K562 (cell line): ENCODE measurements around the gene HIF1A. TPM values are rescaled to one million over a fixed set of nuclear protein-coding genes. Genes with fewer than 3 reads are reported as not detected.

Experiments used
- ATAC-seq: fragments of 200-7000 bp; cut with Tn5 transposase; 3 replicates; pipeline ENCODE4 v1.9.1; 2020; ENCODE audit warnings: moderate library complexity
- BruUV-seq: library from RNA; stranded (reverse); fragments of 400-500 nt; replicated peaks from 2 replicates; lab custom pipeline; 2021; lab: Mats Ljungman, UMichigan
- CTCF ChIA-PET: fragments of 300-600 bp; formaldehyde crosslinking; extraction: SDS; loops from one replicate; lab custom pipeline; 2021; ENCODE audit warnings: low intra/inter-chr PET ratio; lab: Yijun Ruan, JAX
- POLR2A ChIA-PET: fragments of 300-600, 350-650 bp; sonication (Branson Sonifier 250); formaldehyde crosslinking; extraction: SDS; loops from one replicate; lab custom pipeline; 2021; ENCODE audit warnings: antibody characterized with exemption, inconsistent platforms; lab: Yijun Ruan, JAX
- DNase-seq, 4 experiments: peaks; one replicate each; pipeline versions ENCODE4 v3.0.0 to v3.0.0-alpha.2; 2011 to 2018; ENCODE audit warnings: low spot score in 3 of 4, mixed read lengths in 3 of 4; ENCODE audit errors: extremely low read depth in 1 of 4
- FAIRE-seq: peaks from 2 replicates; lab custom pipeline; 2011; peaks lifted over from hg19 to GRCh38; lab: Jason Lieb, UNC
- H2AFZ ChIP-seq: 2 replicates; pipeline ENCODE4 v1.6.0; 2011; ENCODE audit warnings: low read depth, low read length, control low read depth, inconsistent platforms
- H3K27ac ChIP-seq: fragments of 200-600 bp; 3 replicates; pipeline ENCODE4 v1.8.0; 2011; ENCODE audit warnings: low read depth, mild to moderate bottlenecking, control low read depth, inconsistent platforms, low read length, moderate library complexity, mixed read lengths; ENCODE audit errors: extremely low read depth
- H3K27me3 ChIP-seq, 2 experiments: fragments of 300-600 bp in 1 of 2; 2 replicates in 1 of 2; 3 replicates in 1 of 2; pipeline versions ENCODE4 v1.6.0 to v1.8.0; 2011; ENCODE audit warnings: inconsistent platforms in 2 of 2, low read length in 2 of 2, mild to moderate bottlenecking in 1 of 2, mixed read lengths in 1 of 2, moderate library complexity in 1 of 2; ENCODE audit not compliant: control insufficient read depth in 2 of 2, insufficient read depth in 2 of 2
- H3K36me3 ChIP-seq: fragments of 300-600 bp; 3 replicates; pipeline ENCODE4 v1.8.0; 2011; ENCODE audit warnings: mild to moderate bottlenecking, low read length, inconsistent platforms; ENCODE audit not compliant: control insufficient read depth, insufficient read depth
- H3K4me1 ChIP-seq, 2 experiments: fragments of 200-600 bp in 1 of 2; replicated peaks in 1 of 2; 2 replicates in 1 of 2; 3 replicates in 1 of 2; pipeline versions ENCODE4 v1.5.1 to v1.8.0; 2011; ENCODE audit warnings: inconsistent platforms in 2 of 2, low read length in 2 of 2, mild to moderate bottlenecking in 1 of 2, mixed read lengths in 1 of 2, moderate library complexity in 1 of 2; ENCODE audit not compliant: control insufficient read depth in 2 of 2, insufficient read depth in 2 of 2
- H3K4me2 ChIP-seq: 2 replicates; pipeline ENCODE4 v1.6.1; 2011; ENCODE audit warnings: low read length, control low read depth, inconsistent platforms, mixed read lengths; ENCODE audit not compliant: insufficient read depth
- H3K4me3 ChIP-seq: fragments of 200-600 bp; sonication (generic), shearing (Covaris generic); 2 replicates; pipeline ENCODE4 v1.5.1; 2016; ENCODE audit warnings: control low read depth, inconsistent platforms
- H3K79me2 ChIP-seq: fragments of 200-600 bp; 3 replicates; pipeline ENCODE4 v1.8.0; 2011; ENCODE audit warnings: low read length, inconsistent platforms; ENCODE audit not compliant: control insufficient read depth, insufficient read depth
- H3K9ac ChIP-seq, 2 experiments: 2 replicates each; pipeline versions ENCODE4 v1.6.0 to v1.6.1; 2011; ENCODE audit warnings: low read depth in 2 of 2, low read length in 2 of 2, control low read depth in 1 of 2, inconsistent platforms in 1 of 2, mild to moderate bottlenecking in 1 of 2, mixed read lengths in 1 of 2; ENCODE audit not compliant: insufficient read depth in 1 of 2
- H3K9me1 ChIP-seq: one replicate; pipeline ENCODE4 v1.6.0; 2011; ENCODE audit warnings: inconsistent platforms, mild to moderate bottlenecking, low read length, moderate library complexity; ENCODE audit not compliant: control insufficient read depth, insufficient read depth
- H3K9me3 ChIP-seq: replicated peaks from 2 replicates; pipeline ENCODE4 v1.5.1; 2011; ENCODE audit warnings: low read depth, low read length, inconsistent platforms; ENCODE audit not compliant: control insufficient read depth, insufficient read depth
- H4K20me1 ChIP-seq: replicated peaks from 2 replicates; pipeline ENCODE4 v1.6.1; 2011; ENCODE audit warnings: low read length, inconsistent platforms, mixed read lengths; ENCODE audit not compliant: control insufficient read depth, insufficient read depth
- HNRNPUL1 ChIP-seq: fragments of 200-400 bp; formaldehyde crosslinking; IDR thresholded peaks from 2 replicates; pipeline ENCODE4 v1.6.1; 2017; ENCODE audit warnings: low read length
- ZBTB12 ChIP-seq: fragments of 250-450 bp; sonication (Bioruptor Pico); IDR thresholded peaks from 2 replicates; pipeline ENCODE4 v1.4.0; 2020
- ZBTB49 ChIP-seq: sonication (generic); formaldehyde crosslinking; IDR thresholded peaks from 2 replicates; pipeline ENCODE4 v1.8.0; 2022; ENCODE audit warnings: missing genetic modification reagents, mild to moderate bottlenecking, borderline replicate concordance
- ZKSCAN3 ChIP-seq: fragments of 250-450 bp; sonication (Bioruptor Pico); IDR thresholded peaks from 2 replicates; pipeline ENCODE4 v1.4.0; 2020
- ZNF124 ChIP-seq: sonication (generic); formaldehyde crosslinking; IDR thresholded peaks from 2 replicates; pipeline ENCODE4 v1.8.1; 2022; ENCODE audit warnings: missing genetic modification reagents
- WGBS: fragments of 100-300 bp; shearing (Covaris generic); methylation state at CpG from one replicate; pipeline ENCODE4 v1.1.6; 2016; ENCODE audit warnings: low coverage, mixed read lengths; ENCODE audit not compliant: insufficient coverage; ENCODE audit errors: missing lambda C conversion rate; 5-methylcytosine and 5-hydroxymethylcytosine counted together
- in situ Hi-C: fragments of 300-500 bp; cut with MboI; formaldehyde crosslinking; loops from 4 replicates; pipeline ENCODE4 v1.15.0; 2018; ENCODE audit warnings: inconsistent platforms, mixed read lengths
- intact Hi-C: fragments of 100-400 bp; cut with micrococcal nuclease; formaldehyde crosslinking; loops from 2 replicates; pipeline ENCODE4 v1.14.2; 2022
- polyA plus RNA-seq, 8 experiments: library from polyadenylated mRNA; depleted of rRNA in 4 of 8; stranded (reverse) in 5 of 8; unstranded in 3 of 8; fragments of >200 nt; fragmentation: Nextera tagmentation in 2 of 8; fragmentation: Illumina TruSeq in 1 of 8; extraction: Ambion mirVana in 2 of 8; extraction: Trizol in 1 of 8; gene quantifications; 2 replicates each; pipeline versions ENCODE4 v1.2.1 to v1.2.3, GENCODE V29; 2011 to 2014; ENCODE audit warnings: inconsistent platforms in 1 of 8, missing spikeins in 1 of 8
- total RNA-seq, 7 experiments: library from RNA; depleted of rRNA in 6 of 7; stranded (reverse); fragments of >200 nt in 6 of 7; fragmentation: Illumina TruSeq in 2 of 7; extraction: Trizol in 2 of 7; gene quantifications; 2 replicates each; pipeline versions ENCODE4 v1.2.1 to v1.2.3, GENCODE V29; 2011 to 2021; ENCODE audit warnings: low replicate concordance in 1 of 7
- TF ChIP-seq, protein P1 (sequence below): fragments of 250-450 bp; sonication (Bioruptor Pico); IDR thresholded peaks from 2 replicates; pipeline ENCODE4 v1.6.1; 2021; ENCODE audit warnings: mild to moderate bottlenecking

The HIF1A gene
- total and polyA plus RNA-seq, 9 of the 15 experiments (the other 6 are each of a cell fraction or from before 2014, with no cell fraction given), result 5.9 to 35.3 (median 24.2) TPM

GRCh38 chr14:61774861-61775260 lies 79.5 kb downstream of the HIF1A start:
- no peaks in the 10 kb centered on the region for H3K9me1 ChIP-seq
- DNase-seq (no peak), FAIRE-seq (no peak), ATAC-seq (no peak)
- 100% methylated on average over 1 of the region's 1 CpG for WGBS
- no peaks in the 10 kb centered on the region for H3K4me1 ChIP-seq
- intact Hi-C loops, result no loop called here
- no peaks in the 10 kb centered on the region for H4K20me1 ChIP-seq
- peaks cover 76% of the 10 kb centered on the region; the same call in 2 of the 3 replicates for H3K36me3 ChIP-seq
- H3K27me3 ChIP-seq, result no peaks in the 10 kb centered on the region
- POLR2A ChIA-PET, result no interaction called here
- CTCF ChIA-PET, result no interaction called here
- H3K9me3 ChIP-seq, result no peaks in the 10 kb centered on the region
- no peak overlapping the region for H3K4me2 ChIP-seq
- H2AFZ ChIP-seq, result no peak overlapping the region
- no peak for TF ChIP-seq ZNF124 (CRISPR knock-in tag)
- no peak for TF ChIP-seq ZBTB12 (CRISPR knock-in tag)
- no peak for TF ChIP-seq ZBTB49
- TF ChIP-seq HNRNPUL1, result no peak
- TF ChIP-seq ZKSCAN3 (CRISPR knock-in tag), result no peak
- TF ChIP-seq, protein P1, sequence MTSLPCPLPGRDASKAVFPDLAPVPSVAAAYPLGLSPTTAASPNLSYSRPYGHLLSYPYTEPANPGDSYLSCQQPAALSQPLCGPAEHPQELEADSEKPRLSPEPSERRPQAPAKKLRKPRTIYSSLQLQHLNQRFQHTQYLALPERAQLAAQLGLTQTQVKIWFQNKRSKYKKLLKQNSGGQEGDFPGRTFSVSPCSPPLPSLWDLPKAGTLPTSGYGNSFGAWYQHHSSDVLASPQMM (CRISPR knock-in tag), result no peak
- no TSS peak for BruUV-seq
- no peaks in the 10 kb centered on the region for H3K79me2 ChIP-seq
- H3K4me3 ChIP-seq, result no peak overlapping the region
- in situ Hi-C loops, result no loop called here
- no peak overlapping the region for H3K9ac ChIP-seq
- no peak overlapping the region for H3K27ac ChIP-seq
